ENCODE results near the gene MDK. TPM values are rescaled to one million over a fixed set of nuclear protein-coding genes. Genes with fewer than 3 reads are reported as not detected.

The MDK gene
- total RNA-seq, 2 experiments from 2014 or later, result 2.9 to 4.6 TPM

- H3K36me3 Mint-ChIP-seq (ENCODE audit: low read depth), result peaks cover 9% of the 10 kb centered on the region
- CTCF ChIA-PET, result interaction anchor here (0.6 to 0.9 kb wide), 2 partner anchors 59 to 70 kb away, joined by 3 to 4 read pairs; no protein-coding TSS in a partner anchor
- no peak for DNase-seq
- H3K9me3 Mint-ChIP-seq, result no peaks in the 10 kb centered on the region
- no peaks in the 10 kb centered on the region for H3K27me3 Mint-ChIP-seq (ENCODE audit: low read depth)
- intact Hi-C loops (cut with micrococcal nuclease), result no loop called here
- H3K4me3 Mint-ChIP-seq, result no peak overlapping the region
- no peak overlapping the region for H3K27ac Mint-ChIP-seq
- no peaks in the 10 kb centered on the region for H3K4me1 Mint-ChIP-seq (ENCODE audit: low read depth)
Observed at GRCh38 chr11:46421257-46421880, 39.9 kb downstream of the MDK start.

DNA sequence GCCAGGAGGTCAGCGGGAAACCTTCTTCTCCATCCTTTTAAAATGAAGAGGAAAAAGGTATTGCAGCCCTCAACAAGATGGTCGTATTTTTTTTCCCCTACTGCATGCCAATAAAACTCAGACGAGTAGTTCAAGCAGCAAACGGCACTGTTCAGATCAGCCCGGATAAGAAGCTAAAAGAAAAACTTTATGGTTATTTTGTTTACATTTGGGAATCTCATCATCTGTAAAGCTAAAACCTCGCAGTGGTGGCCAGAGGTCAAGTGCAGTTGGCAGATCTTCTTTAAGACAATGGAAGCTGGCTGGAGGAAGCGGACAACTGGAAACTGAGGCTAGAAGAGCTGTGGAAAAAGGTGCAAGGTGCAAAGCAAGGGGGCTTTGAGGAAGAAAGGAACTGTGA lies 41.1 kb downstream of the MDK start:
- Mint-ChIP-seq H3K27me3 (ENCODE audit: low read depth) (no peaks in the 10 kb centered on the region), H3K27ac (no peak overlapping the region), H3K9me3 (no peaks in the 10 kb centered on the region), H3K36me3 (ENCODE audit: low read depth) (peaks cover 9% of the 10 kb centered on the region), H3K4me1 (ENCODE audit: low read depth) (no peaks in the 10 kb centered on the region), H3K4me3 (no peak overlapping the region)
- DNase-seq, result no peak
- intact Hi-C loops (cut with micrococcal nuclease), result no loop called here
- CTCF ChIA-PET, result no interaction called here

- Mint-ChIP-seq H3K36me3 (ENCODE audit: low read depth) (peaks cover 10% of the 10 kb centered on the region), H3K4me3 (no peak overlapping the region), H3K9me3 (no peaks in the 10 kb centered on the region), H3K27ac (no peak overlapping the region), H3K27me3 (ENCODE audit: low read depth) (no peaks in the 10 kb centered on the region), H3K4me1 (ENCODE audit: low read depth) (no peaks in the 10 kb centered on the region)
- CTCF ChIA-PET, result no interaction called here
- DNase-seq, result no peak
- intact Hi-C loops (cut with micrococcal nuclease), result no loop called here
Observed at GRCh38 chr11:46426233-46426991, 44.9 kb downstream of the MDK start.

DNA sequence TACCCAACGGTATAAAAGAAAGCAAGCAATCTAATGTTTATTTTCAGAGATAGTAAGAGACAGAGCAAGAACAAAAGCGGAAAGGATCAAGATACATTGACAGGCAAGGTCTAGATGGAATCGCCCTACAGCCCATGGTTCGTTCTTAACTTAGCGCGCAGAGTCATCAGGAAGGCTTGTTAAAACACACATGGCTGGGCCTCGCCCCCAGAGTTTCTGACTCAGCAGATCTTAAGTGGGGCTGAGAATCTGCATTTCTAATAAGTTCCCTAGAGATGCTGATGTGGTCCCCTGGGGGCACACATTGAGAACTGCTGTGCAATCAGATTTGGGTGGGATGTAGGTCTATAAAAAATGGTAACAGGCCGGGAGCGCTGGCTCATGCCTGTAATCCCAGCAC lies 45.9 kb downstream of the MDK start:
- no peak overlapping the region for H3K4me3 Mint-ChIP-seq
- no peak for DNase-seq
- H3K9me3 Mint-ChIP-seq, result no peaks in the 10 kb centered on the region
- no peak overlapping the region for H3K27ac Mint-ChIP-seq
- H3K4me1 Mint-ChIP-seq (ENCODE audit: low read depth), result no peaks in the 10 kb centered on the region
- H3K27me3 Mint-ChIP-seq (ENCODE audit: low read depth), result no peaks in the 10 kb centered on the region
- intact Hi-C loops (cut with micrococcal nuclease), result no loop called here
- H3K36me3 Mint-ChIP-seq (ENCODE audit: low read depth), result peaks cover 11% of the 10 kb centered on the region
- CTCF ChIA-PET, result no interaction called here

GRCh38 chr11:46429717-46430116 lies 48.2 kb downstream of the MDK start:
- CTCF ChIA-PET, result no interaction called here
- Mint-ChIP-seq H3K9me3 (no peaks in the 10 kb centered on the region), H3K27me3 (ENCODE audit: low read depth) (no peaks in the 10 kb centered on the region), H3K27ac (no peak overlapping the region), H3K4me1 (ENCODE audit: low read depth) (no peaks in the 10 kb centered on the region), H3K4me3 (no peak overlapping the region), H3K36me3 (ENCODE audit: low read depth) (peaks cover 12% of the 10 kb centered on the region)
- intact Hi-C loops (cut with micrococcal nuclease), result no loop called here
- DNase-seq, result no peak

GRCh38 chr11:46431211-46431610 lies 49.7 kb downstream of the MDK start:
- Mint-ChIP-seq H3K36me3 (ENCODE audit: low read depth) (peaks cover 16% of the 10 kb centered on the region), H3K4me1 (ENCODE audit: low read depth) (no peaks in the 10 kb centered on the region), H3K9me3 (no peaks in the 10 kb centered on the region), H3K27ac (no peak overlapping the region), H3K27me3 (ENCODE audit: low read depth) (no peaks in the 10 kb centered on the region), H3K4me3 (no peak overlapping the region)
- DNase-seq, result no peak
- CTCF ChIA-PET, result interaction anchor here (0.9 to 1.2 kb wide), 2 partner anchors 240 to 466 kb away, joined by 3 to 4 read pairs; no protein-coding TSS in a partner anchor
- intact Hi-C loops (cut with micrococcal nuclease), result no loop called here

Small RNA genes within 50 kb of the gene (microRNA-seq; reads per million reads assigned to microRNA genes)
- gene MIR4688 (ENCODE audit: borderline microRNAs expressed, borderline replicate concordance), result not detected

Other genes starting within 250 kb of the MDK start
- under 1 TPM; 0.12 TPM for gene CREB3L1, start 104.0 kb upstream of the MDK start, total RNA-seq
- 10 to 100 TPM; 82.9 to 89.2 TPM for gene DGKZ, start 34.2 kb upstream of the MDK start, total RNA-seq
- gene CHRM4, start 10.1 kb downstream of the MDK start, total RNA-seq, result not detected
- 10 to 100 TPM; 19.0 to 23.1 TPM for gene AMBRA1, start 212.4 kb downstream of the MDK start, total RNA-seq
- 1 to 10 TPM; 2.8 to 3.1 TPM for gene HARBI1, start 235.6 kb downstream of the MDK start, total RNA-seq
- gene ATG13, start 235.9 kb downstream of the MDK start, total RNA-seq, result 10 to 100 TPM; 54.7 to 55.6 TPM

All from activated naive CD4-positive, alpha-beta T cell treated with anti-CD3 and anti-CD28 coated beads for 36 hours (primary cell).